KOPT-K1 (cell line): ENCODE data around the gene OR2B6.
"Not testable (repeated sequence)": the region's sequence is repeated elsewhere in the genome, so short reads cannot be mapped to it uniquely, and the experiment has no call there.

Experiments
- H3K27ac ChIP-seq: fragments of 200-600 bp; sonication (generic); 2 replicates; pipeline ENCODE4 v1.5.1; 2016; ENCODE audit warnings: antibody characterized with exemption, mild to moderate bottlenecking, low read depth, low read length; ENCODE audit not compliant: poor library complexity, severe bottlenecking
- H3K36me3 ChIP-seq: fragments of 200-600 bp; sonication (generic); 2 replicates; pipeline ENCODE4 v1.5.1; 2017; ENCODE audit warnings: antibody characterized with exemption, mild to moderate bottlenecking, low read length, moderate library complexity; ENCODE audit not compliant: insufficient read depth
- H3K9me3 ChIP-seq: fragments of 200-600 bp; sonication (generic); 2 replicates; pipeline ENCODE4 v1.5.1; 2017; ENCODE audit warnings: antibody characterized with exemption, low read length, mild to moderate bottlenecking; ENCODE audit not compliant: insufficient read depth, poor library complexity, severe bottlenecking

The OR2B6 gene

GRCh38 chr6:27956941-27957340 is at the start of gene OR2B6:
OR2B6 (plus strand) TSS chr6:27957241; CDS start chr6:27957241, 0 bp downstream.
- no peaks in the 10 kb centered on the region for H3K36me3 ChIP-seq
- no peak within 1 kb of the TSS for H3K27ac ChIP-seq
- no peaks in the 10 kb centered on the region for H3K9me3 ChIP-seq

GRCh38 chr6:27908017-27908416 is 49.0 kb upstream of the OR2B6 start:
- Histone ChIP-seq H3K27ac (no peak overlapping the region), H3K36me3 (no peaks in the 10 kb centered on the region), H3K9me3 (no peaks in the 10 kb centered on the region)

- no peaks in the 10 kb centered on the region for H3K9me3 ChIP-seq
- no peak within 1 kb of the TSS for H3K27ac ChIP-seq
- H3K36me3 ChIP-seq, result no peaks in the 10 kb centered on the region
Measured at GRCh38 chr6:27911956-27912446, 45.0 kb upstream of the OR2B6 start, which contains the start of gene OR2B2. OR2B2 (minus strand) TSS chr6:27912396; CDS start chr6:27912319, 77 bp downstream.

- Histone ChIP-seq H3K36me3 (no peaks in the 10 kb centered on the region), H3K9me3 (no peaks in the 10 kb centered on the region), H3K27ac (no peak overlapping the region)
Measured at GRCh38 chr6:27922949-27923348, 34.1 kb upstream of the OR2B6 start.

GRCh38 chr6:27924179-27924578 is 32.9 kb upstream of the OR2B6 start:
- Histone ChIP-seq H3K36me3 (no peaks in the 10 kb centered on the region), H3K27ac (no peak overlapping the region), H3K9me3 (no peaks in the 10 kb centered on the region)

- H3K36me3 ChIP-seq, H3K9me3 ChIP-seq, H3K27ac ChIP-seq: not testable (repeated sequence)
Measured at GRCh38 chr6:27928041-27928440, 29.0 kb upstream of the OR2B6 start.

GRCh38 chr6:27929930-27930329 is 27.1 kb upstream of the OR2B6 start:
- H3K9me3 ChIP-seq, H3K36me3 ChIP-seq, H3K27ac ChIP-seq: not testable (repeated sequence)

GRCh38 chr6:27931209-27931608 is 25.8 kb upstream of the OR2B6 start:
- Histone ChIP-seq H3K27ac (no peak overlapping the region), H3K36me3 (no peaks in the 10 kb centered on the region)

GRCh38 chr6:27940766-27941165 is 16.3 kb upstream of the OR2B6 start:
- Histone ChIP-seq H3K36me3 (no peaks in the 10 kb centered on the region), H3K9me3 (no peaks in the 10 kb centered on the region), H3K27ac (no peak overlapping the region)

More at GRCh38 chr6:27931209-27931608, 25.8 kb upstream of the OR2B6 start:
- H3K9me3 ChIP-seq, result no peaks in the 10 kb centered on the region

- not testable (repeated sequence) for H3K9me3 ChIP-seq, H3K27ac ChIP-seq, H3K36me3 ChIP-seq
Measured at GRCh38 chr6:27943072-27943471, 14.0 kb upstream of the OR2B6 start.

GRCh38 chr6:27948237-27948636 is 8.8 kb upstream of the OR2B6 start:
- Histone ChIP-seq H3K36me3 (no peaks in the 10 kb centered on the region), H3K27ac (no peak overlapping the region), H3K9me3 (no peaks in the 10 kb centered on the region)

GRCh38 chr6:27951040-27951439 is 6.0 kb upstream of the OR2B6 start:
- Histone ChIP-seq H3K36me3 (no peaks in the 10 kb centered on the region), H3K27ac (no peak overlapping the region), H3K9me3 (no peaks in the 10 kb centered on the region)

GRCh38 chr6:27957516-27957915 is 475 bp downstream of the OR2B6 start:
- H3K36me3 ChIP-seq, result no peaks in the 10 kb centered on the region
- H3K27ac ChIP-seq, result no peak overlapping the region
- H3K9me3 ChIP-seq, result no peaks in the 10 kb centered on the region

GRCh38 chr6:27962506-27962905 is 5.5 kb downstream of the OR2B6 start:
- no peaks in the 10 kb centered on the region for H3K36me3 ChIP-seq
- peaks cover 7% of the 10 kb centered on the region for H3K9me3 ChIP-seq
- H3K27ac ChIP-seq, result no peak overlapping the region

GRCh38 chr6:27966044-27966443 is 9.0 kb downstream of the OR2B6 start:
- Histone ChIP-seq H3K9me3 (peaks cover 13% of the 10 kb centered on the region), H3K36me3 (no peaks in the 10 kb centered on the region), H3K27ac (no peak overlapping the region)

- H3K9me3 ChIP-seq, result peaks cover 13% of the 10 kb centered on the region
- no peaks in the 10 kb centered on the region for H3K36me3 ChIP-seq
- no peak overlapping the region for H3K27ac ChIP-seq
Measured at GRCh38 chr6:27966816-27967426, 9.9 kb downstream of the OR2B6 start.
